HepG2 (cell line): ENCODE results near the gene TMEM134. TPM values are rescaled to one million over a fixed set of nuclear protein-coding genes. Genes with fewer than 3 reads are reported as not detected.

Experiments used
- ATM ChIP-seq: fragments of 450-650 bp; IDR thresholded peaks from 2 replicates; pipeline ENCODE4 v1.7.1; 2017; ENCODE audit warnings: mild to moderate bottlenecking, borderline replicate concordance
- BCL6 ChIP-seq: IDR thresholded peaks from 2 replicates; pipeline ENCODE4 v1.6.1; 2016; ENCODE audit warnings: missing genetic modification reagents, missing compliant biosample characterization
- FOXO1 ChIP-seq: sonication (generic); formaldehyde crosslinking; IDR thresholded peaks from 2 replicates; pipeline ENCODE4 v1.4.0; 2020; ENCODE audit warnings: missing genetic modification reagents
- GATA4 ChIP-seq: sonication (generic); IDR thresholded peaks from 2 replicates; pipeline ENCODE4 v1.6.1; 2016; ENCODE audit warnings: antibody characterized with exemption, low read depth, borderline replicate concordance
- JUNB ChIP-seq: sonication (generic); formaldehyde crosslinking; IDR thresholded peaks from 2 replicates; pipeline ENCODE4 v1.8.0; 2022; ENCODE audit warnings: missing genetic modification reagents, mild to moderate bottlenecking, borderline replicate concordance
- REPIN1 ChIP-seq: sonication (generic); formaldehyde crosslinking; IDR thresholded peaks from 2 replicates; pipeline ENCODE4 v1.8.0; 2022; ENCODE audit warnings: missing genetic modification reagents, low read depth, mild to moderate bottlenecking, borderline replicate concordance
- SOX5 ChIP-seq: IDR thresholded peaks from 2 replicates; pipeline ENCODE4 v1.6.1; 2016; ENCODE audit warnings: borderline replicate concordance
- TBX2 ChIP-seq: sonication (generic); formaldehyde crosslinking; IDR thresholded peaks from 2 replicates; pipeline ENCODE4 v1.5.0; 2020; ENCODE audit warnings: missing genetic modification reagents, mild to moderate bottlenecking, borderline replicate concordance
- ZBTB7A ChIP-seq: sonication (generic); formaldehyde crosslinking; IDR thresholded peaks from 2 replicates; pipeline ENCODE4 v1.8.0; 2022; ENCODE audit warnings: mild to moderate bottlenecking, missing genetic modification reagents
- ZNF160 ChIP-seq: sonication (generic); formaldehyde crosslinking; IDR thresholded peaks from 2 replicates; pipeline ENCODE4 v1.8.0; 2022; ENCODE audit warnings: mild to moderate bottlenecking, inconsistent platforms, missing genetic modification reagents
- ZNF333 ChIP-seq: sonication (generic); formaldehyde crosslinking; IDR thresholded peaks from 2 replicates; pipeline ENCODE4 v1.4.0; 2020; ENCODE audit warnings: mild to moderate bottlenecking, missing genetic modification reagents, borderline replicate concordance
- ZNF501 ChIP-seq: sonication (generic); formaldehyde crosslinking; IDR thresholded peaks from 2 replicates; pipeline ENCODE4 v1.5.1; 2020; ENCODE audit warnings: mild to moderate bottlenecking, moderate library complexity, missing genetic modification reagents
- ZNF570 ChIP-seq: sonication (generic); formaldehyde crosslinking; IDR thresholded peaks from 2 replicates; pipeline ENCODE4 v1.4.0; 2020; ENCODE audit warnings: mild to moderate bottlenecking, missing genetic modification reagents, borderline replicate concordance
- ZNF720 ChIP-seq: sonication (generic); formaldehyde crosslinking; IDR thresholded peaks from 2 replicates; pipeline ENCODE4 v1.4.0; 2020; ENCODE audit warnings: missing genetic modification reagents
- ZNF761 ChIP-seq: sonication (generic); formaldehyde crosslinking; conservative IDR thresholded peaks from 2 replicates; pipeline ENCODE4 v1.4.0; 2020; ENCODE audit warnings: mild to moderate bottlenecking, missing genetic modification reagents
- ZNF788 ChIP-seq: sonication (generic); formaldehyde crosslinking; IDR thresholded peaks from 2 replicates; pipeline ENCODE4 v1.5.0; 2020; ENCODE audit warnings: mild to moderate bottlenecking, missing genetic modification reagents, borderline replicate concordance
- polyA plus RNA-seq, 8 experiments: library from polyadenylated mRNA; depleted of rRNA in 3 of 8; stranded (reverse) in 7 of 8; unstranded in 1 of 8; fragments of >200 nt; fragmentation: Illumina TruSeq in 4 of 8; extraction: Trizol in 4 of 8; gene quantifications; 2 replicates each; pipeline versions ENCODE4 v1.2.1 to v1.2.3, GENCODE V29; 2011 to 2016; ENCODE audit warnings: low read depth in 4 of 8, missing spikeins in 1 of 8, mixed read lengths in 1 of 8; ENCODE audit not compliant: insufficient read depth in 1 of 8
- total RNA-seq, 5 experiments: library from RNA; depleted of rRNA; stranded (reverse); fragments of >200 nt; fragmentation: Illumina TruSeq; extraction: Trizol; gene quantifications; 2 replicates each; pipeline ENCODE4 v1.2.3, GENCODE V29; 2016; ENCODE audit warnings: low read depth in 1 of 5
- TF ChIP-seq, protein P1 (sequence below), 2 experiments: fragments of 450-650 bp in 1 of 2; sonication (generic) in 1 of 2; formaldehyde crosslinking in 1 of 2; IDR thresholded peaks; 2 replicates each; pipeline versions ENCODE4 v1.6.1 to v1.8.0; 2016 to 2022; ENCODE audit warnings: antibody characterized with exemption in 1 of 2, mild to moderate bottlenecking in 1 of 2, missing genetic modification reagents in 1 of 2
- TF ChIP-seq, protein P2 (sequence below): IDR thresholded peaks from 2 replicates; pipeline ENCODE4 v1.6.1; 2016; ENCODE audit warnings: low read depth, control low read depth
- TF ChIP-seq, protein P3 (sequence below): IDR thresholded peaks from 2 replicates; pipeline ENCODE4 v1.6.1; 2016; ENCODE audit warnings: low read depth

Gene TMEM134
- total and polyA plus RNA-seq, 2 of the 13 experiments (the other 11 are each of a cell fraction or from before 2014, with no cell fraction given) = 6.9 to 26.9 TPM

DNA sequence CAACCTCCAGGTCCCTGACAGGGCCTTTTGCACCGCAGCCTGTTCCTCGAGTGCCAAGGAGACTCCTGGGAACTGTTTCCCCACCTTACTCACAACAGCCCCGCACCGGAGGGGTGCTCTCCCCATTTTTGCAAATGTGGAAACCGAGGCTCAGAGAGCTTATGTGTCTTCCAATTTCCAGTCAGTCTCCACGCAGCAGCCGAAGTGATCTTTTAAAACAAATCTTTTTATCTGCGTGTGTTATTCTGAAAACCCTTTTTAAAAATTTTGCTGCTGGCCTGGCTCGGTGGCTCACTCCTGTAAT lies 409 bp upstream of the TMEM134 start (continued):
- TF ChIP-seq ZNF160 (CRISPR knock-in tag) (0 out of 2 replicates have a peak, but pooled peaks have one; percentile 25), ATM (no peak), ZNF501 (CRISPR knock-in tag) (peak; percentile 8; the same call in 1 of the 2 replicates), BCL6 (CRISPR knock-in tag) (0 out of 2 replicates have a peak, but pooled peaks have one; percentile 6), SOX5 (CRISPR knock-in tag) (no peak), ZNF761 (CRISPR knock-in tag) (0 out of 2 replicates have a peak, but pooled peaks have one; percentile 12), ZNF788 (CRISPR knock-in tag) (no peak), ZNF720 (CRISPR knock-in tag) (no peak), ZNF333 (CRISPR knock-in tag) (no peak), JUNB (CRISPR knock-in tag) (no peak), TBX2 (CRISPR knock-in tag) (0 out of 2 replicates have a peak, but pooled peaks have one; percentile 47), GATA4 (0 out of 2 replicates have a peak, but pooled peaks have one; percentile 11), ZBTB7A (CRISPR knock-in tag) (0 out of 2 replicates have a peak, but pooled peaks have one; percentile 2), ZNF570 (no peak), REPIN1 (CRISPR knock-in tag) (no peak), FOXO1 (no peak)
- TF ChIP-seq, protein P1, sequence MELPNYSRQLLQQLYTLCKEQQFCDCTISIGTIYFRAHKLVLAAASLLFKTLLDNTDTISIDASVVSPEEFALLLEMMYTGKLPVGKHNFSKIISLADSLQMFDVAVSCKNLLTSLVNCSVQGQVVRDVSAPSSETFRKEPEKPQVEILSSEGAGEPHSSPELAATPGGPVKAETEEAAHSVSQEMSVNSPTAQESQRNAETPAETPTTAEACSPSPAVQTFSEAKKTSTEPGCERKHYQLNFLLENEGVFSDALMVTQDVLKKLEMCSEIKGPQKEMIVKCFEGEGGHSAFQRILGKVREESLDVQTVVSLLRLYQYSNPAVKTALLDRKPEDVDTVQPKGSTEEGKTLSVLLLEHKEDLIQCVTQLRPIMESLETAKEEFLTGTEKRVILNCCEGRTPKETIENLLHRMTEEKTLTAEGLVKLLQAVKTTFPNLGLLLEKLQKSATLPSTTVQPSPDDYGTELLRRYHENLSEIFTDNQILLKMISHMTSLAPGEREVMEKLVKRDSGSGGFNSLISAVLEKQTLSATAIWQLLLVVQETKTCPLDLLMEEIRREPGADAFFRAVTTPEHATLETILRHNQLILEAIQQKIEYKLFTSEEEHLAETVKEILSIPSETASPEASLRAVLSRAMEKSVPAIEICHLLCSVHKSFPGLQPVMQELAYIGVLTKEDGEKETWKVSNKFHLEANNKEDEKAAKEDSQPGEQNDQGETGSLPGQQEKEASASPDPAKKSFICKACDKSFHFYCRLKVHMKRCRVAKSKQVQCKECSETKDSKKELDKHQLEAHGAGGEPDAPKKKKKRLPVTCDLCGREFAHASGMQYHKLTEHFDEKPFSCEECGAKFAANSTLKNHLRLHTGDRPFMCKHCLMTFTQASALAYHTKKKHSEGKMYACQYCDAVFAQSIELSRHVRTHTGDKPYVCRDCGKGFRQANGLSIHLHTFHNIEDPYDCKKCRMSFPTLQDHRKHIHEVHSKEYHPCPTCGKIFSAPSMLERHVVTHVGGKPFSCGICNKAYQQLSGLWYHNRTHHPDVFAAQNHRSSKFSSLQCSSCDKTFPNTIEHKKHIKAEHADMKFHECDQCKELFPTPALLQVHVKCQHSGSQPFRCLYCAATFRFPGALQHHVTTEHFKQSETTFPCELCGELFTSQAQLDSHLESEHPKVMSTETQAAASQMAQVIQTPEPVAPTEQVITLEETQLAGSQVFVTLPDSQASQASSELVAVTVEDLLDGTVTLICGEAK (IDR thresholded peaks at IDR 0.05) = no peak
- TF ChIP-seq, protein P1 (CRISPR knock-in tag; IDR thresholded peaks at IDR 0.05) = 0 out of 2 replicates have a peak, but pooled peaks have one; percentile 18
- TF ChIP-seq, protein P2, sequence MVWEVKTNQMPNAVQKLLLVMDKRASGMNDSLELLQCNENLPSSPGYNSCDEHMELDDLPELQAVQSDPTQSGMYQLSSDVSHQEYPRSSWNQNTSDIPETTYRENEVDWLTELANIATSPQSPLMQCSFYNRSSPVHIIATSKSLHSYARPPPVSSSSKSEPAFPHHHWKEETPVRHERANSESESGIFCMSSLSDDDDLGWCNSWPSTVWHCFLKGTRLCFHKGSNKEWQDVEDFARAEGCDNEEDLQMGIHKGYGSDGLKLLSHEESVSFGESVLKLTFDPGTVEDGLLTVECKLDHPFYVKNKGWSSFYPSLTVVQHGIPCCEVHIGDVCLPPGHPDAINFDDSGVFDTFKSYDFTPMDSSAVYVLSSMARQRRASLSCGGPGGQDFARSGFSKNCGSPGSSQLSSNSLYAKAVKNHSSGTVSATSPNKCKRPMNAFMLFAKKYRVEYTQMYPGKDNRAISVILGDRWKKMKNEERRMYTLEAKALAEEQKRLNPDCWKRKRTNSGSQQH (CRISPR knock-in tag) = no peak
- TF ChIP-seq, protein P3, sequence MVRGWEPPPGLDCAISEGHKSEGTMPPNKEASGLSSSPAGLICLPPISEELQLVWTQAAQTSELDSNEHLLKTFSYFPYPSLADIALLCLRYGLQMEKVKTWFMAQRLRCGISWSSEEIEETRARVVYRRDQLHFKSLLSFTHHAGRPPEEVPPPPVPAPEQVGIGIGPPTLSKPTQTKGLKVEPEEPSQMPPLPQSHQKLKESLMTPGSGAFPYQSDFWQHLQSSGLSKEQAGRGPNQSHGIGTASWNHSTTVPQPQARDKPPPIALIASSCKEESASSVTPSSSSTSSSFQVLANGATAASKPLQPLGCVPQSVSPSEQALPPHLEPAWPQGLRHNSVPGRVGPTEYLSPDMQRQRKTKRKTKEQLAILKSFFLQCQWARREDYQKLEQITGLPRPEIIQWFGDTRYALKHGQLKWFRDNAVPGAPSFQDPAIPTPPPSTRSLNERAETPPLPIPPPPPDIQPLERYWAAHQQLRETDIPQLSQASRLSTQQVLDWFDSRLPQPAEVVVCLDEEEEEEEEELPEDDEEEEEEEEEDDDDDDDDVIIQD (CRISPR knock-in tag) = 0 out of 2 replicates have a peak, but pooled peaks have one; percentile 3
